Measurements from ENCODE around the gene HLA-A.

Gene HLA-A

DNA sequence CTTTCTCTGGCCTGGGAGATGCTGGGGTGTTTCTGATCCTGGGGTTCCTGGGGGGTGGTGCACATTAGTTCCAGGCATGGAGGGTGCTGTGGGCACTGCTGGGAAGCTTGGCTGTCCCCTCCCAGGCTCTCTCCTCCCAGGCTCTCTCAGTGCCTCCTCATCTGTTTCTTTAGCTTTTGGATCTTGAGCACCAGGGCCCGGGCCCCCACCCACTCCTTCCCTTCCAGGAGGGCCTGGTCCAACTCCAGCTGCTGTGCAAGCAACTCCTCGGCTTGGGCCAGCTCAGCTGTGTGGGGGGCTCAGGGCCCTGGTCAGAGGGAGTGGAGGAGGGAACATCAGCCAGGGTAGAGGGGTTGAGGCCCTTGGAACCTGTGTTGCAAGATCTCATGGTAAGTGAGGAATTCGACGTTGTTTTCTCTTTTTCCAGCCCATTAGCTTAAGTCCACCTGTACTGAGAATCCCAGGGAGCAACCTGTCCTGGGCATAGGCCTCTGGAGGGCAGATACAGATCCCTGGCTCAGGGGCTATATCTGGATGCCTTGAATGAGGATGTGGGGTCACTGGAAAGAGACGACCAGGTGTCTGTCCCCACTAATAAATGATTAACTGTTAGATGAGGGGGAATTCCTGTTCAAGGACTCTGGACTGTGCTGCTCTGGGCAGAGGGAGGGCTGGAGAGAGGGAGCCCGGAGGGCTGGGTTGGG, 34.5 kb upstream of the HLA-A start:
- no peak overlapping the region for H4K91ac ChIP-seq (ENCODE audit: low read depth, low read length, poor library complexity)
- no peaks in the 10 kb centered on the region for H3K36me3 ChIP-seq (replicated peaks in 1 of 2; ENCODE audit: control insufficient read depth in 2 of 2, insufficient read depth in 2 of 2, low read length in 2 of 2)
- no peak for DNase-seq (ENCODE audit: low spot score)
- no peak overlapping the region for H3K14ac ChIP-seq (ENCODE audit: low read length)
- no peak overlapping the region for H2BK12ac ChIP-seq (ENCODE audit: low read length)
- no peak overlapping the region for H3K18ac ChIP-seq (ENCODE audit: low read length)
- no peak overlapping the region for H3K27ac ChIP-seq (replicated peaks; ENCODE audit: low read length)
- no peak overlapping the region for H2AK5ac ChIP-seq (ENCODE audit: low read depth, low read length)
- H4K8ac ChIP-seq (ENCODE audit: low read depth, low read length), result no peak overlapping the region
- H3K4ac ChIP-seq (ENCODE audit: low read length), result no peak overlapping the region
- no peak overlapping the region for H2BK5ac ChIP-seq (ENCODE audit: low read length)
- no peak overlapping the region for H2BK15ac ChIP-seq (ENCODE audit: low read length)
- no CpG with 5 or more reads among the region's 6 CpGs for WGBS, 2 donors (ENCODE audit: extremely low coverage in 2 of 2, insufficient read length in 2 of 2, insufficient replicate concordance in 1 of 2)
- H2BK120ac ChIP-seq (ENCODE audit: low read depth, low read length), result no peak overlapping the region
- H2AFZ ChIP-seq (ENCODE audit: low read length), result no peak overlapping the region
- H3K9me3 ChIP-seq (replicated peaks in 1 of 2; ENCODE audit: control insufficient read depth in 2 of 2, insufficient read depth in 1 of 2, low read depth in 1 of 2, low read length in 2 of 2), result no peaks in the 10 kb centered on the region
- H3K79me1 ChIP-seq (ENCODE audit: low read depth, low read length), result peaks cover 2% of the 10 kb centered on the region
- no peak overlapping the region for H3K9ac ChIP-seq (ENCODE audit: low read depth, low read length, poor library complexity)
- H3K23ac ChIP-seq (ENCODE audit: low read depth, low read length, poor library complexity), result peak overlapping the region; percentile 87
- no peaks in the 10 kb centered on the region for H3K4me1 ChIP-seq (ENCODE audit: control insufficient read depth in 2 of 2, insufficient read depth in 1 of 2, low read depth in 1 of 2, low read length in 2 of 2)
- peaks cover 0 to 25% (median 0%) of the 10 kb centered on the region in 3 experiments for H3K27me3 ChIP-seq (ENCODE audit: control insufficient read depth in 3 of 3, insufficient read depth in 3 of 3, low read depth in 1 of 3, low read length in 3 of 3)
- H3K4me3 ChIP-seq (ENCODE audit: low read length in 2 of 2), result no peak overlapping the region
- no peak overlapping the region for H3K4me2 ChIP-seq (ENCODE audit: insufficient read depth, low read length, poor library complexity, severe bottlenecking)

- Histone ChIP-seq H4K8ac (ENCODE audit: low read depth, low read length) (no peak overlapping the region), H3K27ac (replicated peaks; ENCODE audit: low read length) (no peak overlapping the region), H3K4me2 (ENCODE audit: insufficient read depth, low read length, poor library complexity, severe bottlenecking) (no peak overlapping the region), H3K9ac (ENCODE audit: low read depth, low read length, poor library complexity) (no peak overlapping the region), H3K14ac (ENCODE audit: low read length) (no peak overlapping the region), H3K79me1 (ENCODE audit: low read depth, low read length) (peaks cover 2% of the 10 kb centered on the region), H3K36me3 (replicated peaks in 1 of 2; ENCODE audit: control insufficient read depth in 2 of 2, insufficient read depth in 2 of 2, low read length in 2 of 2) (no peaks in the 10 kb centered on the region), H2BK15ac (ENCODE audit: low read length) (no peak overlapping the region), H2AFZ (ENCODE audit: low read length) (no peak overlapping the region), H2BK12ac (ENCODE audit: low read length) (no peak overlapping the region), H3K23ac (ENCODE audit: low read depth, low read length, poor library complexity) (no peak overlapping the region), H3K18ac (ENCODE audit: low read length) (peak overlapping the region; percentile 46), H2BK5ac (ENCODE audit: low read length) (no peak overlapping the region), H3K9me3 (replicated peaks in 1 of 2; ENCODE audit: control insufficient read depth in 2 of 2, insufficient read depth in 1 of 2, low read depth in 1 of 2, low read length in 2 of 2) (no peaks in the 10 kb centered on the region), H2BK120ac (ENCODE audit: low read depth, low read length) (no peak overlapping the region), H3K4me3 (ENCODE audit: low read length in 2 of 2) (no peak overlapping the region), H3K27me3 (ENCODE audit: control insufficient read depth in 3 of 3, insufficient read depth in 3 of 3, low read depth in 1 of 3, low read length in 3 of 3) (peaks cover 0 to 25% (median 0%) of the 10 kb centered on the region in 3 experiments), H2AK5ac (ENCODE audit: low read depth, low read length) (no peak overlapping the region), H4K91ac (ENCODE audit: low read depth, low read length, poor library complexity) (no peak overlapping the region), H3K4ac (ENCODE audit: low read length) (no peak overlapping the region), H3K4me1 (ENCODE audit: control insufficient read depth in 2 of 2, insufficient read depth in 1 of 2, low read depth in 1 of 2, low read length in 2 of 2) (no peaks in the 10 kb centered on the region)
- no CpG with 5 or more reads among the region's 3 CpGs for WGBS, 2 donors (ENCODE audit: extremely low coverage in 2 of 2, insufficient read length in 2 of 2, insufficient replicate concordance in 1 of 2)
- DNase-seq (ENCODE audit: low spot score), result no peak
Observed at GRCh38 chr6:29908341-29908662, 34.0 kb upstream of the HLA-A start.

DNA sequence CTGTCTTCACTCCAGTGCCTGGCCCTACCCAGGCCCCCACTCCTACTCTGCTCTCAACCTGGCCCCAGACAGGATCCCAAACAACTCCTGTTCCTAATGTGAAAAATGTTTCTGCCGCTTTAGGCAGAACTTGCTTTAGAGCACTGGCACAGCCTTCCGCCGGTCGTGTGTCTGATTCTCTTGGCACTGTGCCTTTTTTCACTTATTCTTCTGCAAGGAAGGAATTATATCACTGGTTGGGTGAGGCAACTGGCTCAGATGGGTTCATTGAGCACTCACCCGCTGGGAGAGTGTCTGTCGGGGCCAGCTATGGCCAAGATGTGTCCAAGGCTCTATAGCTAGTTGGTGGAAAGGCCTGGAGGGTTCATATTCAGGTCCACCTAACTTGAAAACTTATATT, 33.6 kb upstream of the HLA-A start:
- H2BK12ac ChIP-seq (ENCODE audit: low read length), result no peak overlapping the region
- DNase-seq (ENCODE audit: low spot score), result no peak
- H3K27ac ChIP-seq (replicated peaks; ENCODE audit: low read length), result no peak overlapping the region
- H3K79me1 ChIP-seq (ENCODE audit: low read depth, low read length), result peaks cover 2% of the 10 kb centered on the region
- H3K9ac ChIP-seq (ENCODE audit: low read depth, low read length, poor library complexity), result no peak overlapping the region
- no peak overlapping the region for H2BK5ac ChIP-seq (ENCODE audit: low read length)
- no peak overlapping the region for H3K14ac ChIP-seq (ENCODE audit: low read length)
- H3K27me3 ChIP-seq (ENCODE audit: control insufficient read depth in 3 of 3, insufficient read depth in 3 of 3, low read depth in 1 of 3, low read length in 3 of 3), result peaks cover 0 to 25% (median 0%) of the 10 kb centered on the region in 3 experiments
- H3K4me3 ChIP-seq (ENCODE audit: low read length in 2 of 2), result no peak overlapping the region
- no peak overlapping the region for H4K8ac ChIP-seq (ENCODE audit: low read depth, low read length)
- WGBS, 2 donors (ENCODE audit: extremely low coverage in 2 of 2, insufficient read length in 2 of 2, insufficient replicate concordance in 1 of 2), result no CpG with 5 or more reads among the region's 6 CpGs
- H3K4me2 ChIP-seq (ENCODE audit: insufficient read depth, low read length, poor library complexity, severe bottlenecking), result no peak overlapping the region
- H2AFZ ChIP-seq (ENCODE audit: low read length), result no peak overlapping the region
- H3K9me3 ChIP-seq (replicated peaks in 1 of 2; ENCODE audit: control insufficient read depth in 2 of 2, insufficient read depth in 1 of 2, low read depth in 1 of 2, low read length in 2 of 2), result no peaks in the 10 kb centered on the region
- no peaks in the 10 kb centered on the region for H3K36me3 ChIP-seq (replicated peaks in 1 of 2; ENCODE audit: control insufficient read depth in 2 of 2, insufficient read depth in 2 of 2, low read length in 2 of 2)
- H3K18ac ChIP-seq (ENCODE audit: low read length), result no peak overlapping the region
- no peak overlapping the region for H3K4ac ChIP-seq (ENCODE audit: low read length)
- no peak overlapping the region for H2BK15ac ChIP-seq (ENCODE audit: low read length)
- H2AK5ac ChIP-seq (ENCODE audit: low read depth, low read length), result no peak overlapping the region
- no peak overlapping the region for H4K91ac ChIP-seq (ENCODE audit: low read depth, low read length, poor library complexity)
- H3K4me1 ChIP-seq (ENCODE audit: control insufficient read depth in 2 of 2, insufficient read depth in 1 of 2, low read depth in 1 of 2, low read length in 2 of 2), result no peaks in the 10 kb centered on the region
- no peak overlapping the region for H2BK120ac ChIP-seq (ENCODE audit: low read depth, low read length)
- no peak overlapping the region for H3K23ac ChIP-seq (ENCODE audit: low read depth, low read length, poor library complexity)

DNA sequence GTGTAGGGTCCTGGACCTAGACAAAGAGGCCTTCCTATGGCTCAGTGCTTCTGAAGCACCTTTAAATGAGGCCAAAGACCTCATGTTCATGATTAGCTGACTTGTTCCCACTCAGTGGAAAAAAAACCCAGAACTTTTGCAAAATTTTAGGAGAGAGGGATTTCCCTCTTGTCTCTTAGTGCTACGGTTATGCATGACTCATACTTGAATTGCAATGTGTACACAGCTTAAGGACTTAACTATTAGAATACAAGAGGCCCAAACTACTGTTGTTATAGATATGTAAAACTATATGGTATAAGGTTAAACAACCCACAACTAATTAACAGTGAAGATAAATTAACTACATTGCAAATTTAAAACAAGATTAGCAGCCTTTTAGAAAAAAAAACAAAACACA, 32.3 kb upstream of the HLA-A start:
- H2AK5ac ChIP-seq (ENCODE audit: low read depth, low read length), result no peak overlapping the region
- WGBS, 2 donors (ENCODE audit: extremely low coverage in 2 of 2, insufficient read length in 2 of 2, insufficient replicate concordance in 1 of 2), result no CpG with 5 or more reads among the region's 1 CpG
- H3K14ac ChIP-seq (ENCODE audit: low read length), result no peak overlapping the region
- peaks cover 0 to 25% (median 0%) of the 10 kb centered on the region in 3 experiments for H3K27me3 ChIP-seq (ENCODE audit: control insufficient read depth in 3 of 3, insufficient read depth in 3 of 3, low read depth in 1 of 3, low read length in 3 of 3)
- no peak overlapping the region for H4K8ac ChIP-seq (ENCODE audit: low read depth, low read length)
- H2BK5ac ChIP-seq (ENCODE audit: low read length), result no peak overlapping the region
- no peak overlapping the region for H2BK120ac ChIP-seq (ENCODE audit: low read depth, low read length)
- H3K9ac ChIP-seq (ENCODE audit: low read depth, low read length, poor library complexity), result no peak overlapping the region
- H4K91ac ChIP-seq (ENCODE audit: low read depth, low read length, poor library complexity), result no peak overlapping the region
- H3K4me1 ChIP-seq (ENCODE audit: control insufficient read depth in 2 of 2, insufficient read depth in 1 of 2, low read depth in 1 of 2, low read length in 2 of 2), result no peaks in the 10 kb centered on the region
- H2BK12ac ChIP-seq (ENCODE audit: low read length), result no peak overlapping the region
- H3K9me3 ChIP-seq (replicated peaks in 1 of 2; ENCODE audit: control insufficient read depth in 2 of 2, insufficient read depth in 1 of 2, low read depth in 1 of 2, low read length in 2 of 2), result no peaks in the 10 kb centered on the region
- no peak for DNase-seq (ENCODE audit: low spot score)
- H3K4me2 ChIP-seq (ENCODE audit: insufficient read depth, low read length, poor library complexity, severe bottlenecking), result no peak overlapping the region
- no peak overlapping the region for H2BK15ac ChIP-seq (ENCODE audit: low read length)
- H3K23ac ChIP-seq (ENCODE audit: low read depth, low read length, poor library complexity), result no peak overlapping the region
- H2AFZ ChIP-seq (ENCODE audit: low read length), result no peak overlapping the region
- H3K4ac ChIP-seq (ENCODE audit: low read length), result no peak overlapping the region
- peaks cover 2% of the 10 kb centered on the region for H3K79me1 ChIP-seq (ENCODE audit: low read depth, low read length)
- no peak overlapping the region for H3K27ac ChIP-seq (replicated peaks; ENCODE audit: low read length)
- H3K18ac ChIP-seq (ENCODE audit: low read length), result no peak overlapping the region
- no peaks in the 10 kb centered on the region for H3K36me3 ChIP-seq (replicated peaks in 1 of 2; ENCODE audit: control insufficient read depth in 2 of 2, insufficient read depth in 2 of 2, low read length in 2 of 2)
- no peak overlapping the region for H3K4me3 ChIP-seq (ENCODE audit: low read length in 2 of 2)

Data from neuronal stem cell (in vitro differentiated cells).